Uterus (tissue), 4 donors: ENCODE data around the gene CREB5. TPM values are rescaled to one million over a fixed set of nuclear protein-coding genes. Genes with fewer than 3 reads are reported as not detected.
A peak's percentile ranks its signal among the peaks of the same experiment; 100 is the strongest.

Experiments
- DNase-seq, 2 donors: peaks; one replicate each; pipeline ENCODE4 v3.0.0-alpha.2; 2019 to 2020
- H3K27ac ChIP-seq, 2 donors: fragments of 200-600 bp; sonication (generic); 1 replicate in 1 of 2; 2 replicates in 1 of 2; pipeline ENCODE4 v1.5.1; 2016 to 2018
- H3K27me3 ChIP-seq, 2 donors: fragments of 200-600 bp; sonication (generic); one replicate each; pipeline ENCODE4 v1.5.1; 2018 to 2019; ENCODE audit warnings: control low read depth in 1 of 2
- H3K36me3 ChIP-seq, 2 donors: fragments of 200-600 bp; sonication (generic); one replicate each; pipeline ENCODE4 v1.5.1; 2019; ENCODE audit warnings: control low read depth in 1 of 2
- H3K4me1 ChIP-seq, 2 donors: fragments of 200-600 bp; sonication (generic); one replicate each; pipeline ENCODE4 v1.5.1; 2018 to 2019; ENCODE audit warnings: control low read depth in 1 of 2
- H3K4me3 ChIP-seq, 2 donors: fragments of 200-600 bp; sonication (generic); 1 replicate in 1 of 2; 2 replicates in 1 of 2; pipeline ENCODE4 v1.5.1; 2018 to 2019; ENCODE audit warnings: mild to moderate bottlenecking in 1 of 2
- H3K9me3 ChIP-seq, 2 donors: fragments of 200-600 bp; sonication (generic); one replicate each; pipeline ENCODE4 v1.5.1; 2019; ENCODE audit warnings: control low read depth in 1 of 2
- POLR2A ChIP-seq, 2 donors: fragments of 450-650 bp; IDR thresholded peaks; one replicate each; pipeline ENCODE4 v1.6.1; 2016; ENCODE audit warnings: antibody characterized with exemption in 2 of 2, mild to moderate bottlenecking in 1 of 2, moderate library complexity in 1 of 2
- intact Hi-C: fragments of 100-400 bp; cut with DNase I; formaldehyde crosslinking; loops from one replicate; pipeline ENCODE4 v1.15.1; 2023; ENCODE audit warnings: low total_unique reads
- total RNA-seq, 4 donors: library from RNA; depleted of rRNA in 3 of 4; stranded (reverse); fragments of >200 nt in 3 of 4; gene quantifications; one replicate each; pipeline versions ENCODE4 v1.1.0 to v1.2.4, GENCODE V29; 2014 to 2023
- TF ChIP-seq, protein P1 (sequence below), 4 experiments: fragments of 200-600 bp in 2 of 4; fragments of 450-650 bp in 2 of 4; sonication (generic) in 2 of 4; IDR thresholded peaks; one replicate each; pipeline ENCODE4 v1.5.1; 2016 to 2019; ENCODE audit warnings: antibody characterized with exemption in 4 of 4, mild to moderate bottlenecking in 2 of 4, moderate library complexity in 1 of 4
- donor health status: DM: yes; HTN: yes; CAD: no.

CREB5 gene
- total RNA-seq, 4 donors from 2014 or later, result 7.1 to 40.2 (median 23.9) TPM

DNA sequence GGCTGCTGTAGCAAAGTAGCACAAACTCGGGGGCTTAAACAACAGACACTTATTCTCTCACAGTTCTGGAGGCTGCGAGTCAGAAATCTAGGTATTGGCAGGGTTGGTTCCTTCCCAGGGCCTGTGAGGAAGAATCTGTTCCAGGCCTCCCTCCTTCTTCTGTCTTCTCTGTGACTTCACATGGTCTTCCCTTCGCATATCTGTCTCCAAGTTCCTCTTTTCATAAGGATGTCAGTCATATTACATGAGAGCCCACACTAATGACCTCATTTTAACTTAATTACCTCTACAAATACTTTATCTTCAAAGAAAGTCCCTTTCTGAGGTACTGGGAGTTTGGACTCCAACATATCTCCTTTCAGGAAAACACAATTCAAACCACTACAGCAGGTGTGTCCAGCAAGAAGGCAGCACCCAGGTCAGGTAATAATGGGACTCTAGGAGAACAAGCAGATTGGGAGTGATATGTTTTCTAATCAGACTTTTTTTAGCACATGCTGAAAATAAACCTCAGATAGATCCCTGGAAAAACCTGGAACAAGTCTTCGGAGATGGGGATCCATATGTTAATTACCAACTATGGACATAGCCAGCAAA is 11.7 kb downstream of the CREB5 start:
- TF ChIP-seq, protein P1, sequence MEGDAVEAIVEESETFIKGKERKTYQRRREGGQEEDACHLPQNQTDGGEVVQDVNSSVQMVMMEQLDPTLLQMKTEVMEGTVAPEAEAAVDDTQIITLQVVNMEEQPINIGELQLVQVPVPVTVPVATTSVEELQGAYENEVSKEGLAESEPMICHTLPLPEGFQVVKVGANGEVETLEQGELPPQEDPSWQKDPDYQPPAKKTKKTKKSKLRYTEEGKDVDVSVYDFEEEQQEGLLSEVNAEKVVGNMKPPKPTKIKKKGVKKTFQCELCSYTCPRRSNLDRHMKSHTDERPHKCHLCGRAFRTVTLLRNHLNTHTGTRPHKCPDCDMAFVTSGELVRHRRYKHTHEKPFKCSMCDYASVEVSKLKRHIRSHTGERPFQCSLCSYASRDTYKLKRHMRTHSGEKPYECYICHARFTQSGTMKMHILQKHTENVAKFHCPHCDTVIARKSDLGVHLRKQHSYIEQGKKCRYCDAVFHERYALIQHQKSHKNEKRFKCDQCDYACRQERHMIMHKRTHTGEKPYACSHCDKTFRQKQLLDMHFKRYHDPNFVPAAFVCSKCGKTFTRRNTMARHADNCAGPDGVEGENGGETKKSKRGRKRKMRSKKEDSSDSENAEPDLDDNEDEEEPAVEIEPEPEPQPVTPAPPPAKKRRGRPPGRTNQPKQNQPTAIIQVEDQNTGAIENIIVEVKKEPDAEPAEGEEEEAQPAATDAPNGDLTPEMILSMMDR (IDR thresholded peaks at IDR 0.05), result no peak
- TF ChIP-seq POLR2A (IDR thresholded peaks at IDR 0.05), result no peak
- DNase-seq, result no peak
- Histone ChIP-seq H3K27ac (no peak overlapping the region), H3K36me3 (no peaks in the 10 kb centered on the region), H3K4me1 (no peaks in the 10 kb centered on the region), H3K4me3 (no peak overlapping the region), H3K9me3 (no peaks in the 10 kb centered on the region), H3K27me3 (no peaks in the 10 kb centered on the region)
- intact Hi-C loops, result no loop called here

GRCh38 chr7:28425496-28425895 is 13.2 kb downstream of the CREB5 start:
- Histone ChIP-seq H3K9me3 (no peaks in the 10 kb centered on the region), H3K36me3 (no peaks in the 10 kb centered on the region), H3K4me1 (no peaks in the 10 kb centered on the region), H3K27ac (no peak overlapping the region), H3K4me3 (no peak overlapping the region), H3K27me3 (no peaks in the 10 kb centered on the region)
- intact Hi-C loops, result no loop called here
- no peak for TF ChIP-seq POLR2A (IDR thresholded peaks at IDR 0.05)
- TF ChIP-seq, protein P1 (IDR thresholded peaks at IDR 0.05), result no peak
- DNase-seq, result no peak

DNA sequence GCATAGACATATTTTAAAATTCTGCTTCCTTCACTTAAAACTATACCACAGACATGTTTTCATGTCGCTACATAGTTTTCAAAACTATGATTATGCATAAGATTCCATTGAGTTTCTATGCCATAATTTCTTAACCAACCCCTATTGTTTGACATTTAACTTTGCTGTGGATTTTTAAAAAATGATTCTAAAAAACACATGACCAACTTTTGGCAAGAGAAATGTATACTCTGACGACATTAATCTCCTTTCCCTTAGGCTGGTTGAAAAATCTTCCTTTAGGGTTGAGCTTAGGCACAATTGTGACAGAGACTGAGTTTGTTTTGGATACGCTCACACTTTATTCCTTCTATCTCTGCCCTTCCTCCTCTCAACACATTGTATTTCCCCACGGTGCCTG is 14.9 kb downstream of the CREB5 start:
- no peak for DNase-seq
- Histone ChIP-seq H3K36me3 (no peaks in the 10 kb centered on the region), H3K27me3 (no peaks in the 10 kb centered on the region), H3K4me1 (no peaks in the 10 kb centered on the region), H3K4me3 (no peak overlapping the region), H3K27ac (no peak overlapping the region), H3K9me3 (no peaks in the 10 kb centered on the region)
- no peak for TF ChIP-seq POLR2A (IDR thresholded peaks at IDR 0.05)
- TF ChIP-seq, protein P1 (IDR thresholded peaks at IDR 0.05), result no peak
- intact Hi-C loops, result no loop called here

DNA sequence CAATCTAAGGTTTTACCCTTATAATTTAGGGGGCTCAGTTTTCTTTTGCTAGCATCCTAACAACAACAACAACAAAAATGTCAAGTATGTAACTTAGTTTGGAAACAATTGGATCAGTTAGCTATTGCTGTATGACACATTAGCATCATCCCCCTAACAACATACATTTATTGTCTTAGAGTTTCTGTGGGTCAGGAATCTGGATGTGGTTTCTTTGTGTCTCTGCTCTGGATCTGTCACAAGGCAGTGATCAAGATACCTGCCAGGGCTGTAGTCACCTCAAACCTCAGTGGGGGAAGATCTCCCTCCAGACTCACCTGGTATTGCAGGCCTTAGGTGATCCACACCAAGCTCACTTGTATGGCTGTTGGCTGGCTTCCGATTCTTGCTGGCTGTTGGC is 18.3 kb downstream of the CREB5 start:
- intact Hi-C loops, result no loop called here
- Histone ChIP-seq H3K4me1 (no peaks in the 10 kb centered on the region), H3K36me3 (no peaks in the 10 kb centered on the region), H3K4me3 (no peak overlapping the region), H3K27me3 (no peaks in the 10 kb centered on the region), H3K9me3 (no peaks in the 10 kb centered on the region), H3K27ac (no peak overlapping the region)
- no peak for DNase-seq
- TF ChIP-seq, protein P1 (IDR thresholded peaks at IDR 0.05), result no peak
- no peak for TF ChIP-seq POLR2A (IDR thresholded peaks at IDR 0.05)

- Histone ChIP-seq H3K27me3 (no peaks in the 10 kb centered on the region), H3K4me1 (no peaks in the 10 kb centered on the region), H3K36me3 (no peaks in the 10 kb centered on the region), H3K9me3 (no peaks in the 10 kb centered on the region), H3K4me3 (no peak overlapping the region), H3K27ac (no peak overlapping the region)
- intact Hi-C loops, result no loop called here
- no peak for TF ChIP-seq POLR2A (IDR thresholded peaks at IDR 0.05)
- TF ChIP-seq, protein P1 (IDR thresholded peaks at IDR 0.05), result no peak
- DNase-seq, result peak in 1 of 2 donors; percentile 20
Observed at GRCh38 chr7:28432105-28432504, 19.8 kb downstream of the CREB5 start.
